Islet precursor cell (in vitro differentiated cells): ENCODE results near the gene ADD3.
"Not testable (repeated sequence)": the region's sequence is repeated elsewhere in the genome, so short reads cannot be mapped to it uniquely, and the experiment has no call there.

Experiments
- DNase-seq: peaks from one replicate; pipeline ENCODE4 v3.0.0-alpha.2; 2018

Gene ADD3

GRCh38 chr10:110114668-110115067 is 106.9 kb downstream of the ADD3 start:
- not testable (repeated sequence) for DNase-seq

- no peak for DNase-seq
Measured at GRCh38 chr10:110115784-110116520, 108.2 kb downstream of the ADD3 start.

- no peak for DNase-seq
Measured at GRCh38 chr10:110118891-110119621, 111.3 kb downstream of the ADD3 start.

GRCh38 chr10:110123594-110123993 is 115.8 kb downstream of the ADD3 start:
- DNase-seq, result no peak

GRCh38 chr10:110129490-110129889 is 121.7 kb downstream of the ADD3 start:
- no peak for DNase-seq

- no peak for DNase-seq
Measured at GRCh38 chr10:110134917-110135316, 127.1 kb downstream of the ADD3 start.

GRCh38 chr10:110135836-110136235 is 128.1 kb downstream of the ADD3 start:
- DNase-seq, result not testable (repeated sequence)

GRCh38 chr10:110137142-110137545 is 129.4 kb downstream of the ADD3 start:
- DNase-seq, result no peak

- no peak for DNase-seq
Measured at GRCh38 chr10:110138197-110138812, 130.5 kb downstream of the ADD3 start.

GRCh38 chr10:110141185-110141584 is 133.4 kb downstream of the ADD3 start:
- DNase-seq, result no peak

GRCh38 chr10:110141871-110142635 is 134.3 kb downstream of the ADD3 start:
- no peak for DNase-seq

GRCh38 chr10:110142965-110143364 is 135.2 kb downstream of the ADD3 start:
- no peak for DNase-seq

- no peak for DNase-seq
Measured at GRCh38 chr10:110144507-110144906, 136.7 kb downstream of the ADD3 start.

GRCh38 chr10:110147961-110148360 is 140.2 kb downstream of the ADD3 start:
- DNase-seq, result no peak

GRCh38 chr10:110149259-110149658 is 141.5 kb downstream of the ADD3 start:
- no peak for DNase-seq

- DNase-seq, result no peak
Measured at GRCh38 chr10:110150046-110150445, 142.3 kb downstream of the ADD3 start.

GRCh38 chr10:110150981-110151380 is 143.2 kb downstream of the ADD3 start:
- DNase-seq, result no peak

- no peak for DNase-seq
Measured at GRCh38 chr10:110151467-110151866, 143.7 kb downstream of the ADD3 start.

- no peak for DNase-seq
Measured at GRCh38 chr10:110151971-110152370, 144.2 kb downstream of the ADD3 start.

- DNase-seq, result no peak
Measured at GRCh38 chr10:110153396-110153795, 145.6 kb downstream of the ADD3 start.

GRCh38 chr10:110156046-110156445 is 148.3 kb downstream of the ADD3 start:
- peak; percentile 14 for DNase-seq

- DNase-seq, result peak; percentile 65
Measured at GRCh38 chr10:110158051-110159005, 150.5 kb downstream of the ADD3 start.
